Esophagus (tissue), 2 donors: ENCODE measurements around the gene APMAP. TPM values are rescaled to one million over a fixed set of nuclear protein-coding genes. Genes with fewer than 3 reads are reported as not detected.

Experiments
- H3K27ac ChIP-seq, 2 donors: one replicate each; pipeline ENCODE4 v1.5.1; 2013; ENCODE audit warnings: low read depth in 2 of 2, mild to moderate bottlenecking in 2 of 2, inconsistent platforms in 1 of 2, low read length in 1 of 2, moderate library complexity in 1 of 2
- H3K27me3 ChIP-seq, 2 donors: one replicate each; pipeline ENCODE4 v1.6.1; 2013; ENCODE audit warnings: low read length in 2 of 2, control low read depth in 1 of 2, mild to moderate bottlenecking in 1 of 2; ENCODE audit not compliant: insufficient read depth in 2 of 2, control insufficient read depth in 1 of 2
- H3K36me3 ChIP-seq, 2 donors: one replicate each; pipeline ENCODE4 v1.6.1; 2013; ENCODE audit warnings: low read length in 1 of 2; ENCODE audit not compliant: control insufficient read depth in 2 of 2, insufficient read depth in 2 of 2
- H3K4me1 ChIP-seq, 2 donors: one replicate each; pipeline ENCODE4 v1.6.1; 2013; ENCODE audit warnings: low read length in 1 of 2; ENCODE audit not compliant: control insufficient read depth in 2 of 2, insufficient read depth in 2 of 2
- H3K4me3 ChIP-seq, 2 donors: one replicate each; pipeline ENCODE4 v1.5.1; 2013; ENCODE audit warnings: low read length in 2 of 2, mild to moderate bottlenecking in 2 of 2, low read depth in 1 of 2, moderate library complexity in 1 of 2
- H3K9me3 ChIP-seq, 2 donors: one replicate each; pipeline ENCODE4 v1.6.1; 2013; ENCODE audit warnings: mild to moderate bottlenecking in 2 of 2, low read depth in 1 of 2, low read length in 1 of 2, moderate library complexity in 1 of 2; ENCODE audit not compliant: control insufficient read depth in 2 of 2, insufficient read depth in 1 of 2
- WGBS, 2 donors: extraction: QIAGEN DNeasy Blood & Tissue Kit; methylation state at CpG; one replicate each; pipeline ENCODE4 v1.1.7; 2013; 5-methylcytosine and 5-hydroxymethylcytosine counted together
- polyA plus RNA-seq, 2 donors: library from polyadenylated mRNA; stranded (reverse); fragments of 200-250 nt; gene quantifications; one replicate each; pipeline ENCODE4 v1.2.3, GENCODE V29; 2013
- donor health status: healthy with polysubstance abuse.
- donor health status: Bipolar disorder and iron deficiency.

APMAP gene
- polyA plus RNA-seq, 2 donors: 9.6 to 20.5 TPM

DNA sequence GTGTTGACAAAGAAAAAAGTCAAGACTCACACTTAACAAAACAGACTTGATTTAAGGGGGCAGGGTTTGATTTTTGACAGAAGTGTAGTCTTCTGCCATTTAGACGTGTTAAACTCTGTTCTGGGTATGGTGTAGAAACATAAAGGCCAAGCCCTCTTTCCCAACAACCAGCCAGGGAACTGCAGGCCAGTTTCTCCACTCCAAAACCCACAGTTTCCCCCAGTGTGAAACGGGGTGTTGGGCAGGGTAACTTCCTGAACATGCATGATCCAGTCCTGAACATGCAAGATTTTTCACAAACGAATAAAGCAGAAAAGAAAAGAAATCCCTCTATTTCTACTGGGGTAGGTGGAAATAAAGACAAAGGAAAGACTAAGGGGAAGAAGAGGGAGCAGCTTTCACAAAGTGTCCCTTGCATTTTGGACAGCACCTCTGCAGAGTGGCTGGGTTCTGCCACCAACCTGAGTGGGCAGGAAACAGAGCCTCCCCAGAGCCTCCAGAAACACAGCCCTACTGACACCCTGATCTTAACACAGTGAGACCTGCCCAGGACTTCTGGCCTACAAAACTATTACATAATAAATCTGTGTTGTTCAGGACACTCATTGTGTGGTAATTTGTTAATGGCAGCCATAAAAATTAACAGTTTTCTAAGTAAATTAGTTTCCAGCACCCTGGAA lies 7.5 kb downstream of the APMAP start:
- Histone ChIP-seq H3K27me3 (no peaks in the 10 kb centered on the region), H3K4me1 (peaks cover 0 to 2% of the 10 kb centered on the region in 2 donors), H3K4me3 (no peak overlapping the region), H3K9me3 (peaks cover 0 to 6% of the 10 kb centered on the region in 2 donors), H3K36me3 (peaks cover 4 to 14% of the 10 kb centered on the region in 2 donors), H3K27ac (no peak overlapping the region)
- 54 to 64% methylated on average over 3 of the region's 3 CpGs for WGBS, 2 donors

DNA sequence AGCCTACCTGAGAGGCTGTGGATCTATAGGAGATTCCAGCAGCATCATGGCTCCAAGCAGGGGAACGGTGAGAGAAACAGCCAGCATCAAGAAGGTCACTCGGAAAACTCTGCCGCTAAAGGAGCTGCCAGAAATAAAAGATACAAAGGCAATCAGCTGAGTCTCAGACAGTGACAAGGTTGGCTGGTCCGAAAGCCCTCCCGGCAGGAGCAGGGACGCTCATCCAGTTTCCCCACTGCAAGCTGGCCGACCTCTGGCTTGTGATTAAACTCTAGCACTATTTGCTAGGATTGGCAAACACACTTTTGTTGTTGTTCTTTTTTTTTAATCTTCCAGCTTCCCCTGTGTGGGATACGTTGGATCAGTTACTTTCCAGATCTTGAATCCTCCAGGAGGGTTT lies 8.7 kb downstream of the APMAP start:
- WGBS, 2 donors: 92% methylated on average over 8 of the region's 8 CpGs
- Histone ChIP-seq H3K36me3 (peaks cover 4 to 15% of the 10 kb centered on the region in 2 donors), H3K4me3 (no peak overlapping the region), H3K4me1 (peaks cover 0 to 2% of the 10 kb centered on the region in 2 donors), H3K9me3 (peaks cover 0 to 6% of the 10 kb centered on the region in 2 donors), H3K27me3 (no peaks in the 10 kb centered on the region), H3K27ac (no peak overlapping the region)

DNA sequence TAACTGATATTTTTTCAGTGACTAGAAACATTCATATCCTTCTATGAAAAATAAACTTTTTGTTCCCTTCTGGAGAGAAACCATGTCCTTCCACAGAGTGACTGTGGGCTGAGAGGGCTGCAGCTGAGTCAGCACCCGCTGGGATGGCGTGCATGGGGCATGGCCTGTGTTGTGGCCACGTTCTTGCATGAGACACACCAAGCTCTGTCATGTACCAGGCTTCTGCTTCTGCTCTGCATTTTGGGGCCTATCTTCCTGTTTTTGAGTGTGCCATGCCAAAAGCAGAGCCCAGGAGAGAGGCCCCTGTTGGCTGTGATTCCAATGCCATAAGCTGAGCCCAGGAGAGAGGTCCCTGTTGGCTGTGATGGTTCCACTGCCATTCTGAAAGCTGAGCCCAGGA lies 10.8 kb downstream of the APMAP start:
- no peak overlapping the region for H3K4me3 ChIP-seq
- peaks cover 0 to 2% of the 10 kb centered on the region in 2 donors for H3K4me1 ChIP-seq
- H3K36me3 ChIP-seq: peaks cover 4 to 17% of the 10 kb centered on the region in 2 donors
- no peaks in the 10 kb centered on the region for H3K27me3 ChIP-seq
- H3K27ac ChIP-seq: no peak overlapping the region
- 84 to 95% methylated on average over 3 of the region's 3 CpGs for WGBS, 2 donors
- peaks cover 0 to 6% of the 10 kb centered on the region in 2 donors for H3K9me3 ChIP-seq

DNA sequence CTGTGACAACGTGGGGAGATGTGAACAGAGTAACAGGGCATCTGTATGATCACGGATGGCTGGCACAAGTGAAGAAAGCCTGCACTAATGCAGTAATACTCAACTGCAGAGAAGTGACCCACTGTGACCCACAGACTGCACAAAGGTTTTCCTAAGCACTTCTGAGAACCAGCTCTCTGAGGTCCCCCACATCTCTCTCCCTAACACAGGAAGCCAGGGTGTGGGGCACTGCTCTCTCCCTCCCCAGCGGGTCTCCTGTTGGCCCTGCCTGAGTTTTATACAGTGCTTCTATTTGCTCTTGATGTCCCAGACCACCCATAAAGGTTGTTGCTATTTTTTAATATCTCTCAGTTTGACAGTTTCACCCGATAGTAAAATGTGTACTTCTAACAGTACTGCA lies 11.3 kb downstream of the APMAP start:
- peaks cover 4 to 17% of the 10 kb centered on the region in 2 donors for H3K36me3 ChIP-seq
- H3K4me3 ChIP-seq: no peak overlapping the region
- H3K27me3 ChIP-seq: no peaks in the 10 kb centered on the region
- H3K4me1 ChIP-seq: no peaks in the 10 kb centered on the region
- H3K9me3 ChIP-seq: peaks cover 0 to 6% of the 10 kb centered on the region in 2 donors
- no peak overlapping the region for H3K27ac ChIP-seq
- WGBS, 2 donors: 82 to 84% methylated on average over 4 of the region's 4 CpGs

DNA sequence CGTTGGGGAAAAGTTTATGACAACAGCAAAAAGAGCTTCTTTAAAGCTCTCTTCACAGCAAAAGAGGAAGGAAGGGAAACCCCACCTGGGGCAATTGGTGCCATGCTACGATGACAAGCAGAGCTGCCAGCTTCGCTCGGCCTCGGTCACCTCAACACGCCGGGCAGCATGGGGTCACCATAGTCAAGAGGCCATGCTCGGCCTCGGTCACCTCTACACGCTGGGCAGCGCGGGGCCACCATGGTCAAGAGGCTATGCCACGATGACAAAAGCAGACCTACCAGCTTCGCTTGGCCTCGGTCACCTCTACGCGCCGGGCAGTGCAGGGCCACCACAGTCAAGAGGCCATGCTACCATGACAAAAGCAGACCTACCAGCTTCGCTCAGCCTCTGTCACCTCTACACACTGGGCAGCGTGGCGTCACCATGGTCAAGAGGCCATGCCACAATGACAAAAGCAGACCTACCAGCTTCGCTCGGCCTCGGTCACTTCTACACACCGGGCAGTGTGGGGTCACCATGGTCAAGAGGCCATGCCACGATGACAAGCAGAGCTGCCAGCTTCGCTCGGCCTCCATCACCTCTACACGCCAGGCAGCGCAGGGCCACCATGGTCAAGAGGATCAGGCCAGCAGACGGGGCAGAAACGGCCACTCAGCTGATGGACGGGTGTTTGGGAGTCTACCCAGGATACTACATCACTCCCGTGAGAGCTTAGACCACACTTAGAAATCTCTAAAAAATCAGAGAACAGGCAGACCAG lies 12.1 kb downstream of the APMAP start:
- H3K9me3 ChIP-seq: peaks cover 0 to 6% of the 10 kb centered on the region in 2 donors
- H3K4me1 ChIP-seq: no peaks in the 10 kb centered on the region
- no peak overlapping the region for H3K27ac ChIP-seq
- H3K4me3 ChIP-seq: no peak overlapping the region
- 96% methylated on average over 34 of the region's 34 CpGs for WGBS, 2 donors
- H3K36me3 ChIP-seq: peaks cover 4 to 17% of the 10 kb centered on the region in 2 donors
- no peaks in the 10 kb centered on the region for H3K27me3 ChIP-seq

DNA sequence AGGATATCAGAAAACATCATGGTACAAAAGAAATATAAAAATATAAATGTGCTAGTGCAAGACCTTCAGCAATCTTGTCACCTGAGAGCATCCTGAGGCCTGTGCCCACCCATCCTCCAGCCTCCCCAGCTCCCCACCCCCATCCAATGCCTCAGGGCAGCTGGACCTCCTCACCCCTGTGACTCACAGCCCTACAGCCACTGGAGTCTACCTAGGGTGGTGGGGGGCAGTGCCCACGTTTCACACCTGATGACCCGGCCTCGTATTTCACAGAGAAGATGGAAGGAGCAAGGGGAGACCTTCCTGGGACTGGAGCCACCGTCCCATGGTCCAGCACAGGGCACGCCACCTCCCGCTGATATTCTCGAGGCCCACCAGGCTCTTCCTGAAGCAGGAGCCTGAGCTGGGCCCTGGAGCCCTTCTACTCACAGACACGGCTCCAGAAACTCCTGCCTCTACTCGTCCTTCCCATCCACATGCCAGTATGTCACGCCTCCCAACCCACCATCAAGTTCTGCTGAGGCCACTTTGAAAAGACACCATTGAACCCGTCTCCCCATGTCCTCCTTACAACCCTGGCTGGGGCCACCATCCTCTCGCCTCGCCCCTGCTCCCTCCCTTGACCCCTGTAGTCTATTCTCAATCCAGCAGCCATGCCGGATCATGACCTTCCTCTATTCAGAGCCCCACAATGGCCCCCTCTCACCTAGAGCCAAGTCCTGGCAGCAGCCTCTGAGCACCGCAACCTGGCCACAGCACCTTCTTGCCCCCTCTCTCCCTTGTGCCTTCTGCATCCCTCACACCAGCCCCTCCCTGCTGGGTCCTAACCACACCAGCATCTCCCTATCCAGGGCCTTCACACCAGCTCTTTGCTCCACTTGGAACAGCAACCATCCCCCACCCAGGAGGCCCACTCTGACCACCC lies 13.3 kb downstream of the APMAP start:
- H3K36me3 ChIP-seq: peaks cover 4 to 17% of the 10 kb centered on the region in 2 donors
- H3K4me3 ChIP-seq: no peak overlapping the region
- no peak overlapping the region for H3K27ac ChIP-seq
- no peaks in the 10 kb centered on the region for H3K27me3 ChIP-seq
- WGBS, 2 donors: 95 to 96% methylated on average over 15 of the region's 15 CpGs
- peaks cover 0 to 6% of the 10 kb centered on the region in 2 donors for H3K9me3 ChIP-seq
- H3K4me1 ChIP-seq: no peaks in the 10 kb centered on the region

DNA sequence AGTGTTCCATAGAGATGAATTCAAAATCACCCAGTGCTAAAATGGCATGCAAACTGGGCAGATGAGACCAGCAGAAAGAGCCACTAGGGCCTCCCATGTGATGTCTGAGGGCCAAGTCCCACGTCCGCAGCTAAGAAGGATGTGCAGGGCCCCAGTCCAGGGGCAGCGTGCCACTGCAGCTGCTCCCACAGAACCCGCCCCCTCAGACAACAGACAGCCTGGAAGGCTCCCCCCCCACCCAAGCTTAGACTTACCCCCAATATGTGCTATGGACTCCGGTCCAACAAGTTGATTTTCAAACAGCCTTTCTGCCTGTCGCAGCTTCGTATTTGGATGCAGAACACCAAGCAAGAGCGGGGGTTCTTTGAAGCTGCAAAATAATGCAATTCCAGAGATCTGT lies 14.0 kb downstream of the APMAP start:
- Histone ChIP-seq H3K27me3 (no peaks in the 10 kb centered on the region), H3K9me3 (peaks cover 0 to 6% of the 10 kb centered on the region in 2 donors), H3K4me3 (no peak overlapping the region), H3K4me1 (no peaks in the 10 kb centered on the region), H3K27ac (no peak overlapping the region), H3K36me3 (peaks cover 4 to 17% of the 10 kb centered on the region in 2 donors)
- WGBS, 2 donors: 73 to 84% methylated on average over 8 of the region's 8 CpGs

DNA sequence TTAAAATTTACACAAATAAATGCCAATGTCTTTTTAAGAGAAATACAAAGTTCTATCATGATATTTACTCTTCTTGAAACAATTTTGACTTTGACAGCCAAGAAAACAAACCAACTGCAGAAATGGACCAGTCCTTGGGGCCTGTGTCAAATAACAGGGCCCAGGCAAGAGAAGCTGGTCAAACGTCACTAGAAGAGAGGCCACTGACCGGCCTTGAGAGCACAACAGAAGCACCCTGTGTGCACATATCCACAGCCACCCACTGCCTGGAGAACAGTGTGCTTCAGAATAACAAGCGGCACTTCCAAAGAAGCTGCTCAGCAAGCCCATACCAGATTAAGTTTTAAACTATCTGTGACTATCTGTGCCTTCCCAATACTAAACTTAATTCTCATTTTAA lies 14.8 kb downstream of the APMAP start:
- Histone ChIP-seq H3K9me3 (peaks cover 0 to 6% of the 10 kb centered on the region in 2 donors), H3K36me3 (peaks cover 8 to 21% of the 10 kb centered on the region in 2 donors), H3K27me3 (no peaks in the 10 kb centered on the region), H3K4me1 (no peaks in the 10 kb centered on the region), H3K4me3 (no peak overlapping the region), H3K27ac (no peak overlapping the region)
- 91 to 92% methylated on average over 3 of the region's 3 CpGs for WGBS, 2 donors

DNA sequence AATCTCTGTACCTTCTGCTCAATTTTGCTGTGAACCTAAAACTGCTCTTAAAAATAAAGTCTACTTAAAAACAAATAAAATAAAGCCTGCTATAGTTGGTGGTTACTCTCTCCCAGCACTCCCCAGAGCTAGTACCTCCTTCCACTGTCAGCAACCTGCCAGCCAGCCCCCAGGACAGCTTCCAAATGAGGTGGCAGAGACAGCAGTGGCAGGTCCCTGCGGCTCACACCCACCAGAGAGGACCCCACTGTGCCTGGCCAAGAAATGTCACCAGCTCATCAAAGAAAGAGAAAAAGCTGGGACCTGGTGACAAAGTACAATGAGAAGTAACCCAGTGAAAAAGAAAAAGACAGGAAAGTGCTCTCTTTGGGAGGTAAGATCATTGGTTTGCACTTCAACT lies 15.2 kb downstream of the APMAP start:
- no peaks in the 10 kb centered on the region for H3K4me1 ChIP-seq
- WGBS, 2 donors: 95% methylated on average over 1 of the region's 1 CpG
- no peak overlapping the region for H3K4me3 ChIP-seq
- peaks cover 8 to 25% of the 10 kb centered on the region in 2 donors for H3K36me3 ChIP-seq
- no peak overlapping the region for H3K27ac ChIP-seq
- no peaks in the 10 kb centered on the region for H3K27me3 ChIP-seq
- H3K9me3 ChIP-seq: peaks cover 0 to 6% of the 10 kb centered on the region in 2 donors
